Adipose tissue (tissue), 3 donors: Measurements from ENCODE around the gene TFDP2. TPM values are rescaled to one million over a fixed set of nuclear protein-coding genes. Genes with fewer than 3 reads are reported as not detected.
"Not testable (repeated sequence)": the region's sequence is repeated elsewhere in the genome, so short reads cannot be mapped to it uniquely, and the experiment has no call there.

Experiments used
- H3K27ac ChIP-seq: one replicate; pipeline ENCODE4 v1.5.1; 2013; ENCODE audit warnings: low read depth, low read length
- WGBS, 3 donors: extraction: QIAGEN DNeasy Blood & Tissue Kit; methylation state at CpG; one replicate each; pipeline ENCODE4 v1.1.7; 2013; 5-methylcytosine and 5-hydroxymethylcytosine counted together
- polyA plus RNA-seq, 3 donors: library from polyadenylated mRNA; stranded (reverse); fragments of 200-250 nt; gene quantifications; one replicate each; pipeline ENCODE4 v1.2.3, GENCODE V29; 2013
- donor health status: healthy with polysubstance abuse.
- donor health status: Bipolar disorder and iron deficiency.
- donor health status: healthy.

TFDP2 gene, protein sequence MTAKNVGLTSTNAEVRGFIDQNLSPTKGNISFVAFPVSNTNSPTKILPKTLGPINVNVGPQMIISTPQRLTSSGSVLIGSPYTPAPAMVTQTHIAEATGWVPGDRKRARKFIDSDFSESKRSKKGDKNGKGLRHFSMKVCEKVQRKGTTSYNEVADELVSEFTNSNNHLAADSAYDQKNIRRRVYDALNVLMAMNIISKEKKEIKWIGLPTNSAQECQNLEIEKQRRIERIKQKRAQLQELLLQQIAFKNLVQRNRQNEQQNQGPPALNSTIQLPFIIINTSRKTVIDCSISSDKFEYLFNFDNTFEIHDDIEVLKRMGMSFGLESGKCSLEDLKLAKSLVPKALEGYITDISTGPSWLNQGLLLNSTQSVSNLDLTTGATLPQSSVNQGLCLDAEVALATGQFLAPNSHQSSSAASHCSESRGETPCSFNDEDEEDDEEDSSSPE
- 10 to 100 TPM in 2 of 3 donors, 1 to 10 TPM in 1; 6.7 to 22.6 (median 19.7) TPM for polyA plus RNA-seq

DNA sequence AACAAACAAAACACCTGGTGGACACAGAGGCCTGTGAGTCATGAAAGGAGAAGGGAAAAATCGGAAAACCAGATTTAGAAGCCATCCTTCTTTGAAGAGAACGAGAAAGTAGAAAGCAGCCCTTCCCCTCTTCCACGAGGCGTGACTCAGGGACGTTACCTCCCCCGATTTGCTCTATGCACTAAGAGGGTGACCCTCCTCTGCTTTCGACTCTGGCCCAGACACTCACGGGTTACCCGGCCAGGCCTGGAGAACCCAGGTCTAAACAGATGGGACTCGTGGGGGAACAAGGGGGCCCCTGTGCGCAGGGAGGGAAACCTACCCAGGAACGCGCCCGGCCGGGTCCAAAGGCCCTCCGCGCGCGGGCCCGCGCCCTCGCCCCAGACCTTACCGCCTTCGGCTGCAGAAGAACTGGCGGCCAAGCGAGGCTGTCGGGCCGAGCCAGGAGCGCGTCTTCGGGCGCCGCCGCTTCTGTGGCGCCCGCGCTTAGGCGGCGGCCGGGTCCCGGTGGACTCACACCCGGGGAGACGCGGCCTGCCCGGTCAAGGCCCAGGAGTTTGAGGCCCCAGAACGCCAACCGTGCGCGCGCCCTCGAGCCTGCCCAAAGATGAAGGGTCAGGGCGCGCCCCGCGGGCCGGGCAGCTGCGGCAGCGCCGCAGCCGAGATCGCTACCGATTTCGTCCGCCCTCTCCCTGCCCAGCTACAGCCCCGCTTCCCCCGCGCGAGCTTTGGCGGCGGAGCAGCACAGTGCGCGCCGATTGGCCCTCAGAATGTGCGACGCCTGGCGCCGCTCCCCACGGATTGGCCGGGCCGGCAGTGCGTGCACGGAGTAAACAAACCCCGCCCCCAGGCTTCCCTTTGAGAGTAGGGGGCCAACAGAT, at the start of gene TFDP2:
Gene TFDP2, minus strand, starts transcription at position 753 of the 881 bp plus-strand sequence. CDS start 47,795 bp downstream, outside the sequence.
- 0% methylated on average over 73 to 83 of the region's 83 CpGs for WGBS, 3 donors
- H3K27ac ChIP-seq: peak within 1 kb of the TSS; percentile 79

DNA sequence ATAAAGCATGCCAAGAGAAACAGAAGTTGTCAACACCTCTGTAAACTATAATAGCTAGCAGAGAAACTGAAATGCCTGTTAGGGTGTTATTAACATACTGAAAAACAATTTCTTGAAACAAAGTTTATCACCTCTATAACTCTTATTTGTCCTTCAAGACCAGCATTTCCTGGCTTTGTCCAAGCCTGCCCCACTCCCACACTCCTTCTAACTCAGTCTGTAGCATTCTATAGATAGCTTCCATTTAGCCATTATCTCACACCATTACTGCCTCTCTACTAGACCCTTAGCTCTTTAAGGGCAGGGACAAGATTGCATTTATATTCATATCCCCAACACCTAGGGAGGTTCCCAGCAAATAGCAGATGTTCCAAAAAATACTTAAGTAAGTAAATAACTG, 39.5 kb upstream of the TFDP2 start:
- H3K27ac ChIP-seq: no peak overlapping the region

DNA sequence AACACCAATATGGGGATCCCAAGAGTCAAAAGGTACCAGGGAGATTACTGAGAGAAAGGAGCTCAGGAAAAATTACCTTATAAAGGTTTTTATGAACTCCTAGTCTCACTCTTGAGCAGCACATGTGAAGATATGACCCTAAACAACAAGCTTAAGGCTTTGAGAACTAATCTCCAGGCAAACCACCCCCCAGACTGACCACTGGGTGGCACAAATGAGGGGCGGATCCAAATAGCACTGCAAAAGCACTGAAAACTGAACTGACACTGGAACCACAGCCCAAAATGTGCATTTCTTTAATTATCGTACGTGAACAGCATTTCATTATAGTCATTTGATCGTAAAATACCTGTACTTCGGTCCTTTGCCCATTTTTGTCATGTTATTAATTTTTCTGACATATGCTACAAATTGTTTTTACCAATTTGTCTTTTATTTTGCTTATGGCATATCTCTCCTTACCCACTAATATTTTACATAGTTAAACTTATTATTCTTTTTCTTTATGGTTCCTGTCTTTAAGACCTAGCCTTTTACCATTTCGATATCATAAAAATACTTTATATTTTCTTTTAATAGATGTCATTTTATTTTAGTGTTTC, 31.5 kb upstream of the TFDP2 start:
- WGBS, 3 donors: 90 to 96% (median 90%) methylated on average over 6 of the region's 6 CpGs
- H3K27ac ChIP-seq: no peak overlapping the region

DNA sequence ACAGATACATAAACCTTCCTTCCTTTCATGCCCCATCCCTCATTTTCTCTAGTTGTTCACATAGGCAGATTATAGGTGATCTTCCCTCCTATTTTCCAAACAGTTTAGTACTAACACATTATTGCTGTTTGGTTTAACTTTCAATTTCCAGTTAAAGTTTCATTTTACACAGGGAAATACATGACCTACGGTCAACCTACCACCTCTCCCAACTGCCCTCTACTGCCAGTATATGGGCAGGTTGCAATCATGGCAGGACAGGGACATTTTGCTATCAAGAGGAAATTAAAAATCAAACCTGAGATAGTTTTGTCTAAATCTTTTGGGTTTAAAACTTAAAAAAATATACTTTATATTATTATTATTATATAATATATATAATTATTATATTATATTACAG, 26.1 kb upstream of the TFDP2 start:
- WGBS, 3 donors: 85 to 97% (median 91%) methylated on average over 1 of the region's 1 CpG
- no peak overlapping the region for H3K27ac ChIP-seq

DNA sequence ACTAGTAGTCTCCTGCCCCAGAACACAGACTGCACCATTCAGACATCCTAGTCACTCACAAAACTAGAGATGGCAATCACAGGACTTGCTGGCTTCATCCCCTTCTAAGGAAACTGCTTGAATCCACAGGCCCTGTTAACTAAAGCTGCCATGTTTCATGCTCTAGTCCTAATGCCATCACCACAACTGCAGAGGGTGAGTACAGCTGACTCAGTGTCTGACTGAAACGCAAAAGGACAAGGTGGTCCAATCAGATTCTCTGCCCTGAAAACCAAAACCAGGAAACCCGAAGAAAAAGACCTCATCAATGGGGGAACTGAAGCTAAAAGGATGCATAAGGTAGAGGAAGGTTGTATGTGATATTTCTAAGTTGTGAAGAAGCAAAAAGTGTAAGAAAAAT, 25.2 kb upstream of the TFDP2 start:
- no peak overlapping the region for H3K27ac ChIP-seq
- 90 to 94% (median 91%) methylated on average over 2 of the region's 2 CpGs for WGBS, 3 donors

DNA sequence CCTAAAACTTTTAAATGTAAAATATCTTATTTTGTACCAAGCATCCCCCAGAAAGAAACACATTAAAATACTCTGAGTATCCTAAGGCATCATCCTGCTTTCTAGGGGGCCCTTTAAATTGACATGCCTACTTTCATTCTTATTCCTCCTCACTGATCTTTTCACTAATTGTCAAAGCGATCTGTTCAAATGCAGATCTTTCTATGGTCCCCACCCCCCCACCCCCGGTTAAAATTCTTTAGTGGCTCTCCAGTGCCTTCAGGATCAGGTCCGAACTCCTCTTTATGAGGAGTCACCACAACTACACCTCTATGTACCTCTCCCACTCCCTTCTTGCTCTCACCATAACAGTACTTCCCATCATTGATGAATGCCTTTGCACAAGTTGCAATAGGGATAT, 19.2 kb upstream of the TFDP2 start:
- no peak overlapping the region for H3K27ac ChIP-seq
- 81 to 88% (median 86%) methylated on average over 3 of the region's 3 CpGs for WGBS, 3 donors

DNA sequence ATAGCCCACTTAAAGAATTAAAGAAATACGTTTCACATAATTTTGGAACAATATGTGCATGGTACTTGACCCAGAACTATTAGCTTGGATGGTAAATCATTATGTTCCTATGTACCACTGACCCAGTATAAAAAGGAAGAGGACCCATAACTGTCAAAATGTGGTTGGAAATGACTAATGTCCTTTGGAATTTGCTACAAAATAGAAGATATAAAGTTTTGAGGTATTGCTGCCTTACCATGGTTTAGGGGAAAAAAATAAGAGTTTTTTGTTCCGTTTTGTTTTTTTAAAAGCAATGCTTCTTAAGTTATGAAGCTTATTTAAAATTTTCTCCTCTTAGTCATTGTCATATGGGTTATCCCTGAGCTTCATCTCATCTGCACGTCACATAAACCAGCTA, 15.8 kb upstream of the TFDP2 start:
- no peak overlapping the region for H3K27ac ChIP-seq
- 96 to 99% (median 97%) methylated on average over 3 of the region's 3 CpGs for WGBS, 3 donors

DNA sequence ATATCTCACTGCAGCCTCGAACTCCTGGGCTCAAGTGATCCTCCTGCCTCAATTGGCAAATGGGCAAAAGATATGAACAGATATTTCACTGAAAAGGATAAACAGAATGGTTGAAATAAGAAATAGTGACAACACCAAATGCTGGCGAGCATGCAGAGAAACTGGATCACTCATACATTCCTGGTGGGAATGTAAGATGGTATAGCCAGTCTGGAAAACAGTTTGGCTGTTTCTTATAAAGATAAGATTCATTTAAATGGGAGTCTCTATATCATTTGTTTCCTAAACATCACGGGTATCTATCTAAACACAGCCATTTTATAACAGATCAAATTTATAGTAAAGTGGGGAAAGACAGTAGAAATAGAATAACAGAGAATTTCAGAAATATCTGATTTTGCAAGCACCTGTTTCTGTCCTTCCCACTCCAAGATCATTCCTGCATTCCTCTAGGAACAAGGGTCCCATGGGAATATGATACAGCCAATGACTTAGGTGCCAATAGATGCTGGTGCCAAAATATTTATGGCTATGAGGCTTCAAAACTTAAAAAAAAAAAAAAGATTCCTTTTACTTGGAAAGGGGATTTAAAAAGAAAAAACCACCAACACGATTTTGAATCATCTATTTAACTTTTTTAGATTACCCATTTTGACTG, 9.9 kb upstream of the TFDP2 start:
- H3K27ac ChIP-seq: no peak overlapping the region
- 76 to 88% (median 87%) methylated on average over 4 of the region's 4 CpGs for WGBS, 3 donors

DNA sequence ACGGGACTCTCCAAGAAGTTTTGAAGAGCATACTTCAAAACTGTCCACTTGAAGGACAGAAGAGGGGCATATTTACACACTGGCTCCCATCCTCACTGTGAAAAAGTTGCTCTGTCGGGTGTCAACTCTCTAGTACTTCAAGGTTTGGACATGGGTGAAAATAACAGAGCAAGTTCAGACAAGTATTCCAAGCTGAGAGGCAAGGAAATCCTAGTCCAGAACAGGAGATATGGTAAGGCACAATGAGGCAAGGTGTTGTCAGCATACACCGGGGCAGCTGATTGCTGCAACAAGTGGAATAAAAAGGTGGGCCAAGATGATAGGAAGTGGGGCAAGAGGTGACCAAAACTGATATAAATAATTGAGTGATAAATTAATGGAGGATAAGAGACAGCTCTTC, 4.8 kb upstream of the TFDP2 start:
- no peak overlapping the region for H3K27ac ChIP-seq
- WGBS, 3 donors: 81 to 84% (median 84%) methylated on average over 3 of the region's 3 CpGs

DNA sequence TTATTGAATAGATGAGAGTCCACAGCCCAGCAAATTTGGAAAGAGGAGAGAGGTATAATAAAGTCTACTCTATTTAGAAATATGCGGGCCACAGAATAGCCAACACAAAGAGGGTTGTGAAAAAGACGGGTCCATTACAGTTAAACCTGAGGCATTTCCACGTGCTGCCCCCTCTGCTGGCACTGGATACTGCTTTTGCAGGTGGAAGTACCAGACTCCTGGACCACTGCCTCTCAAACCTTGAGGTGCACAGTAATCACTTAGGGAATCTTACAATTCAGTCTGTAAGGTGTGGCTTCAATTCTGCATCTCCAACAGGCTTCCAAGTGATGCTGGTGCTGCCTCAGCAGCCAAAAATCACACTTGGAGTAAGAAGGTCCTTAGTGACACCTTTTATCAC, 3.0 kb upstream of the TFDP2 start:
- H3K27ac ChIP-seq: no peak overlapping the region
- WGBS, 3 donors: 26 to 40% (median 39%) methylated on average over 3 of the region's 3 CpGs

DNA sequence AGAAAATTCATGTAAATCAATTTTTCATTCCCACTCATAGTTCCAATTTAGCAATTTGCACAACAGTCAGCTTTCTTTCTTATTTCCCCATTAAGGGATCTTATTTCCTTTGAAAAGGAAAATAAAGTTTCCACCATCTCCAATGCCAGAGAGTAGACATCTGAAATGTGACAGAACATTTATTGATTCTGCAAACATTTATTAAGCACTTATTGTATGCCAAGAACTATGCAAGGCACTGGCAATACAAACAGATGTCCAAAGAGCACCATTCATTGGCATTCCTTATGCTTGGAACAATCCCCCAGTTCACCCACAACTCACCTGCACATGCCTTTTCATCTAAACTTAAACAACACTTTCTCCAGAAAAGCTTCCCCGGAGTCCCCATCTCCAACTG, 2.5 kb upstream of the TFDP2 start:
- 83 to 95% (median 94%) methylated on average over 1 of the region's 1 CpG for WGBS, 3 donors

DNA sequence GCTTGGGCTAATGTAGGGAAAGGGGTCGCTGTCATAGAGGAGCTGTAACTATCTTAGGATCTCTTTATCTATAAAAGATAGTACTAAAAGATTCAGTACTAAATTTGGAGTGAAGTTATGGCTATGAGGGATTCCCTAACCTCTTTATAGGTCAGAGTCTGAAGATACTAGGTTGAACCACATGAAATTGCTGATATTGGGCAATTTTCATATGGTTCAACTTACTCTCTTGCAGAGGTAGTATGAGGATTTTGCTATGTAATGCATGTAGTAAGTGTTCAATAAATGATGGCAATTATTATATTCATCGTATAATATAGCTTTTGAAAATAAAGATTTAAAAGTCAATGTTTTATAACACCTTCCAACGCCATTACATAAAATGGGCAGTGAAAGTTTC, 1.9 kb upstream of the TFDP2 start:
- H3K27ac ChIP-seq: no peak overlapping the region
- WGBS, 3 donors: 76 to 84% (median 81%) methylated on average over 3 of the region's 3 CpGs

More for the DNA sequence above, 2.5 kb upstream of the TFDP2 start:
- H3K27ac ChIP-seq: no peak overlapping the region

DNA sequence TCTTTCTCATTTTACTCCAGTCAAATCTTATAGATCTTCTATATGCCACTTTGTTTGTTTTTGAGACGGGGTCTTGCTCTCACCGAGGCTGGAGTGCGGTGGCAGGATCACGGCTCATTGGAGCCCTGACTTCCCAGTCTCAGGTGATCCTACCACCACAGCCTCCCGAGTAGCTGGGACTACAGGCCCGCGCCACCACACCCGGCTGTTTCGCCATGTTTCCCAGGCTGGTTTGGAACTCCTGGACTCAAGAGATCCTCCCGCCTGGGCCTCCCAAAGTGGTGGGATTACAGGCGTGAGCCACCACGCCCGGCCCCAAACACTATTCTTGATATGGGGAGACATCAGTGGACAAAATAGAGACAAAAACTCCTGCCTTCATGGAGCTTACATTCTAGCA, 927 bp upstream of the TFDP2 start:
- 92 to 97% (median 96%) methylated on average over 13 of the region's 13 CpGs for WGBS, 3 donors
- H3K27ac ChIP-seq: no peak overlapping the region

DNA sequence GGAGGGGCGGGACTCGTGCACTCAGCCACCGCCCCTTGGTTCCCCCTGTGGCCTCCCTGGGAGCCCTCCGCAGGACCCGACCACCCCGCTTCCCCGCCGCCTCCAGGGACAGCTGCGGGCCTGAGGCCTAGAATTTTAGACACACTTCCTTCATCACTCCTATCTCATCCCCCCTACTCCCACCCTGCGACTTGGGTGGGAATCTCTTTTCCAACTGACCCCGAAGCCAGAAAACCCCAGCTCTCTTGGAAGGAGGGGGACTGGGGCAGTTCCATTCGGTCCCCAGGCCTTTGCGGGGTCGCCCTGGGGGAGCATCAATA, 289 bp upstream of the TFDP2 start:
- whole genome bisulfite sequencing, 3 donors: 11 to 13% (median 12%) methylated on average over 13 to 14 of the region's 14 CpGs
- H3K27ac ChIP-seq: no peak overlapping the region

DNA sequence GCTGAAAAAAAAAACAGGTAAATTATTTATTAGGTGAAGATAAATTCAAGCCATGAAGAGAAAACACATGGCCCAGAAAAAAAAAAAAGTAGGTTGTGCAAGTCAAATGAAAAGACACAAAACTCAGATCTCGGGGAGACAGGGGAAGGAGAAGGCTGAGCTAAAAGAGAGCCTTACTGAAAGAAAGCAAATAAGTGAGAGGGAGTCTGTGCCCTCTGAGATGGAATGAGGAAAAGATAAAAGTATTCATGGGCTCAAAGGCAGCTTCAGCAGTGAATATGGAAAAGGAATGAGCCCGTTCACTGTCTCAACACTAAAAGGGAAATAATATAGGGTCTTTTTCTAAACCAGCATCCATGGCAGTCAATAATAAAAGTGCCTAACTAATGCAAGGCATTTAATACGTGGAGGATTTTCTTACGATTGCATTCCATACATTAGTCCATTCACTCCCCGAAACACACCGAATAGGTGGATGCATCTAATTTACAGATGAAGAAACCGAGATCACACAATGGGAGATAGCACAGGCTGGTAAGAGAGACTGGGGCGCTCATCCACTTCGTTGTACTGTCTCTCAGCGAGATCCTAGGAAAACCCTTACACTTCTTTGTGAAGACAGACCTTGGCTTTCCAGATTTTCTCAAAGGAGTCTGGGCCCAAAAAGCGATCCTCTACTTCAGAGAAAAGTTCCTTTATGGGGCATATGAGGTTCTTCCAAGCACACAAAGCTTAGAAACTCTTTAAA, 1.1 kb downstream of the TFDP2 start:
- WGBS, 3 donors: 22 to 27% (median 22%) methylated on average over 11 of the region's 11 CpGs

DNA sequence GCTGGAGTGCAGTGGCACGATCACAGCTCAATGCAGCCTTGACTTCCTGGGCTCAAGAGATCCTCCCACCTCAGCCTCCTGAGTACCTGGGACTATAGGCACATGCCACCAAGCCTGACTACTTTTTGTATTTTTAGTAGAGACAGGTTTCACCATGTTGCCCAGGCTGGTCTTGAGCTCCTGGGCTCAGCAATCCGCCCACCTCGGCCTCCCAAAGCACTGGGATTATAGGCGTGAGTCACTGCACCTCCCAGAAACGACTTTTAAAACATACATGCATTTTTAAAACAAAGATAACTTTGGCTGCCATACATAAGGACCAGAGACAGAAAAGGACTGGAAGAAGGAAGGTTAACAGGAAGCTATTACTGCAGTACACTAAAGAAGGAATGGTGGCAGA, 4.8 kb downstream of the TFDP2 start:
- 94 to 96% (median 95%) methylated on average over 5 of the region's 5 CpGs for WGBS, 3 donors

More for the DNA sequence above, 1.1 kb downstream of the TFDP2 start:
- H3K27ac ChIP-seq: peak overlapping the region; percentile 79

DNA sequence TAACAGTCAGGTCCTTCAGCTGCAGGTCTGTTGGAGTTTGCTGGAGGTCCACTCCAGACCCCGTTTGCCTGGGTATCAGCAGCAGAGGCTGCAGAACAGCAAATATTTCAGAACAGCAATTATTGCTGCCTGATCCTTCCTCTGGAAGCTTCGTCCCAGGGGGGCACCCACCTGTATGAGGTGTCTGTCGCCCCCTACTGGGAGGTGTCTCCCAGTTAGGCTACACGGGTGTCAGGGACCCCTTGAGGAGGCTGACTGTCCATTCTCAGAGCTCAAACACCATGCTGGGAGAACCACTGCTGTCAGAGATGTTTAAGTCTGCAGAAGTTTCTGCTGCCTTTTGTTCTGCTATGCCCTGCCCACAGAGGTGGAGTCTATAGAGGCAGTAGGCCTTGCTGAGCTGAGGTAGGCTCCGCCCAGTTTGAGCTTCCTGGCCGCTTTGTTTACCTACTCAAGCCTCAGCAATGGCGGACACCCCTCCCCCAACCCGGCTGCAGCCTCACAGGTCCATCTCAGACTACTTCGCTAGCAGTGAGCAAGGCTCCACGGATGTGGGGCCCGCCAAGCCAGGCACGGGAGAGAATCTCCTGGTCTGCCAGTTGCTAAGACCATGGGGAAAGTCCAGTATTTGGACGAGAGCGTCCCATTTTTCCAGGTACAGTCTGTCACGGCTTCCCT, 8.6 kb downstream of the TFDP2 start:
- WGBS, 3 donors: 95 to 98% (median 95%) methylated on average over 15 of the region's 15 CpGs
- H3K27ac ChIP-seq: not testable (repeated sequence)

More for the DNA sequence above, 4.8 kb downstream of the TFDP2 start:
- H3K27ac ChIP-seq: not testable (repeated sequence)
